ENCODE measurements around the gene FOSL2. TPM values are rescaled to one million over a fixed set of nuclear protein-coding genes. Genes with fewer than 3 reads are reported as not detected.
A peak's percentile ranks its signal among the peaks of the same experiment; 100 is the strongest.

Gene FOSL2
- total RNA-seq, 2 experiments from 2014 or later = 39.6 to 47.0 TPM

DNA sequence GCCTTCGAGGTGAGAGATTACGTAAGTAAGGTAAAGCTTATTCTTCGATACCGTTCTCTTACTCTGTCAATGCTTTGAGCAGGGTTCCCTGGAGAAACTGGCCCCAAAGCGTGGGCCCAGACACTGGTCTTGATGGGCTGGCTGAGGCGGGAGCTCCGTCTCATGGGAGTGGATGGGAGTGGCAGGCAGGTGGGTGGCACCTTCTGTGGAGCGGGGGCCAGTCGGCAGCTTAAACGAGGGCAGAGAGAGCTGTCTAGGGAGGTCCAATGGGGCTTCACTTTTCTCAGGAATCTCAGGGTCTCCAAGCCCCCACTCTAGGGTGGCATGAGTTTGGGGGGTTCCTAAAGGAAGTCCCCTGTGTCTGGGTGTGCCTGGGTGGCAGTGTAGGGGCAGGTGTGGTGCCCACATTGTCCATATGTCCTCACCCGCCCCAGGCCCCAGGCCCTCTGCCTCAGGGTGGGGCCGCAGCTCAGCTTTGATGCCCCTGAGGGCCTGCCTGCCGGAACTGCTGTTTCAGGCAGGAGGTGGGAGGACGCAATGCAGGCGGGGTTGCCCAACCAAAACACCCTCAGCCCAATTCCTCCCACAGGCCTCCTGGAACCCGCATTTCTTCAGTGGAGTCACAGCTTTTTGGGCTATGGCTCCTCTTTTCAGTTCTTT is 32.5 kb upstream of the FOSL2 start:
- no peak overlapping the region for H3K4me3 Mint-ChIP-seq
- H3K4me1 Mint-ChIP-seq = peaks cover 63% of the 10 kb centered on the region
- CTCF ChIA-PET = interaction anchor here (0.9 to 1.3 kb wide), 3 partner anchors 10 to 107 kb away, joined by 3 read pairs; no protein-coding TSS in a partner anchor
- peak overlapping the region; percentile 98 for H3K27ac Mint-ChIP-seq
- H3K9me3 Mint-ChIP-seq = no peaks in the 10 kb centered on the region
- no peaks in the 10 kb centered on the region for H3K36me3 Mint-ChIP-seq (ENCODE audit: low read depth)
- no peak for DNase-seq
- POLR2A ChIA-PET = no interaction called here
- no peaks in the 10 kb centered on the region for H3K27me3 Mint-ChIP-seq

- Mint-ChIP-seq H3K4me3 (no peak overlapping the region), H3K9me3 (no peaks in the 10 kb centered on the region), H3K4me1 (peaks cover 69% of the 10 kb centered on the region), H3K36me3 (ENCODE audit: low read depth) (no peaks in the 10 kb centered on the region), H3K27me3 (no peaks in the 10 kb centered on the region), H3K27ac (peak overlapping the region; percentile 98)
- DNase-seq = no peak
- ChIA-PET CTCF (interaction anchor here (0.8 to 1.3 kb wide), 4 partner anchors 10 to 107 kb away, joined by 3 read pairs; no protein-coding TSS in a partner anchor), POLR2A (no interaction called here)
These were observed 31.9 kb upstream of the FOSL2 start for GRCh38 chr2:28360718-28361293.

DNA sequence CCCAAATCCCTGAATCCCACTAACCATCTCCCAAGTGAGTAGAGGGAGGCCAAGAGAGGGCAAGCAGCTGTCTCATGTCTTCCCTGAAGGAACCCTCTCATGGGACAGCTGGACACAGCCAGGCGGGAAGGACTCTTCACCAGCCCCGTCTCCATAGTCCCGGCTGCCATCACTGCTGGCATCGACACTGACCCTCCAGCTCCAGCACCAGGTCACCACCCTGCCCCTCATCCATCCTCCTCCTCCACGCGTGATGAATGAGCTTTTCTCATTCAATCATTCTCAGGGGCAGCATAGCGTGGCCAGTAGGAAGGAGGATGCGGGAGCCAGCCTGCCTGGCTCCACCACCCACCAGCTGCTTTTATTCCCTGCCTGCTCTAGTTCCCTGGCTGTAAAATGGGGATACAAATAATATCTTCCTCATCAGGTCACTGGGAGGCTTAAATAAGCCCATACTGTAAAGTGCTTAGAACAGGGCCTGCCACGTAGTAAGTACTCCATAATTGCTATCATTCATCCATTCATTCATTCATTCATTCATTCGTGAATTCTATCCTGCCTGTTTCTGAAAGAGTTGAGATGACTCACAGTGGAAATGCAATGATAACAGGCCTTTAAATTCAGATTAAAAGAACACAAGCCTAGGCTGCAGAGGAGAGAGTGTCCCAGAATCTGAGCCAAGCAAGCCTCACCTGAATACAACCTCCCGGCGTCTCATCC is 30.5 kb upstream of the FOSL2 start:
- Mint-ChIP-seq H3K27ac (peak overlapping the region; percentile 14), H3K36me3 (ENCODE audit: low read depth) (no peaks in the 10 kb centered on the region), H3K9me3 (no peaks in the 10 kb centered on the region), H3K4me3 (no peak overlapping the region), H3K4me1 (peaks cover 82% of the 10 kb centered on the region), H3K27me3 (no peaks in the 10 kb centered on the region)
- ChIA-PET CTCF (interaction anchor here (0.6 to 2.2 kb wide), 5 partner anchors 12 to 103 kb away, joined by 3 to 6 read pairs (median 3); no protein-coding TSS in a partner anchor), POLR2A (no interaction called here)
- no peak for DNase-seq

DNA sequence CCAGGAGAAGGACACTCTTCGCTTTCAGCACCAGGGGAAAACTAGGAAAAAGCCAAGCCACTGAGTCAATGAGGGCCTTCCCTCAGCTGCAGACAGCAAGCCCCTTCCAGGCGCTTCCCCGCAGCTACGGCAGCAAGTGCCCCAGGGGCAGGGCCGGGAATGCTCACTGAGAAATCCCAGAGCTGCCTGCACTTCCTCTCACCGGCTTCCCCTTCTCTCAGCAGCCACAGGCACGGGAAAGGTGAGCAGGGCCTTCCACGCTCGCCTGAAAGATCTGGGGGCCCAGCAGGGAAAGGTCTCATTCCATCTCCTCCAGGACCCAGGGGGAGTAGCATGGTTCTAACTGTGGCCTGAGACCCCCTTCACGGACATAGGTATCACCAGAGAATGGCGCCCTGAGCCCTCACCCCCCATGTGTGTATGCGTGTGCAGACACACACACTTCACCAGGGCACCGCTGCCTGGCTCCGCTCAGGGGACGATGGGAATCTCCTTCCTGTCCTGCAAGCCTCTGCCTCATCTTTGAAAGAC is 29.6 kb upstream of the FOSL2 start:
- no peaks in the 10 kb centered on the region for H3K9me3 Mint-ChIP-seq
- H3K27ac Mint-ChIP-seq = no peak overlapping the region
- POLR2A ChIA-PET = no interaction called here

GRCh38 chr2:28363686-28364280 is 28.9 kb upstream of the FOSL2 start:
- Mint-ChIP-seq H3K36me3 (ENCODE audit: low read depth) (no peaks in the 10 kb centered on the region), H3K4me3 (no peak overlapping the region), H3K27me3 (no peaks in the 10 kb centered on the region), H3K27ac (peak overlapping the region; percentile 34), H3K4me1 (peaks cover 83% of the 10 kb centered on the region), H3K9me3 (no peaks in the 10 kb centered on the region)
- POLR2A ChIA-PET = no interaction called here
- CTCF ChIA-PET = interaction anchor here (0.7 to 2.0 kb wide), 3 partner anchors 15 to 450 kb away, joined by 3 to 6 read pairs (median 3); no protein-coding TSS in a partner anchor
- no peak for DNase-seq

More for the DNA sequence above, 29.6 kb upstream of the FOSL2 start:
- no peak for DNase-seq
- H3K4me1 Mint-ChIP-seq = peaks cover 87% of the 10 kb centered on the region
- CTCF ChIA-PET = interaction anchor here (0.7 to 2.2 kb wide), 4 partner anchors 13 to 449 kb away, joined by 3 to 6 read pairs (median 3); no protein-coding TSS in a partner anchor
- H3K36me3 Mint-ChIP-seq (ENCODE audit: low read depth) = no peaks in the 10 kb centered on the region
- no peak overlapping the region for H3K4me3 Mint-ChIP-seq
- no peaks in the 10 kb centered on the region for H3K27me3 Mint-ChIP-seq

DNA sequence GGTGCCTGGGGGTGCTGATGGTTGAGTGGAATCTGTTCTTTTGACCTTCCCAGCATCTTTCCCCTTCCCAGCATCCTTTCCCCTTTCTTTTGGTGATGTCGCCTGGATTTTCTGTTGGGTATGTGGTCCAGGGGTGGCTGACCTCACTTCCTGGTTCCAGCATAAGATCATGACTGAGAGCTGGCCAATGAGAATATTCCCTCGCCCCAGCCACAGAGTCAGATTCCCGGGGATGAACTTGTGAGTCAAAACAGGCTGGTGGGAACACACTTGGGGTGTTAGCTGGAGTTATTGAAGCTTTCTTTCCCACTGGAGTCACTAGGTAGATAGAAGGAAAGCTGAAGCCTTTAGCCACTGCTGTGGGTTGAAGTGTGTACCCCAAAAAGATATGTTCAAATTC is 28.0 kb upstream of the FOSL2 start:
- H3K36me3 Mint-ChIP-seq (ENCODE audit: low read depth) = no peaks in the 10 kb centered on the region
- H3K27me3 Mint-ChIP-seq = no peaks in the 10 kb centered on the region
- no peaks in the 10 kb centered on the region for H3K9me3 Mint-ChIP-seq
- DNase-seq = no peak
- peak overlapping the region; percentile 72 for H3K27ac Mint-ChIP-seq
- H3K4me3 Mint-ChIP-seq = no peak overlapping the region
- H3K4me1 Mint-ChIP-seq = peaks cover 78% of the 10 kb centered on the region
- ChIA-PET POLR2A (no interaction called here), CTCF (interaction anchor here (0.5 to 2.0 kb wide), 4 partner anchors 11 to 85 kb away, joined by 3 to 6 read pairs (median 6); no protein-coding TSS in a partner anchor)

DNA sequence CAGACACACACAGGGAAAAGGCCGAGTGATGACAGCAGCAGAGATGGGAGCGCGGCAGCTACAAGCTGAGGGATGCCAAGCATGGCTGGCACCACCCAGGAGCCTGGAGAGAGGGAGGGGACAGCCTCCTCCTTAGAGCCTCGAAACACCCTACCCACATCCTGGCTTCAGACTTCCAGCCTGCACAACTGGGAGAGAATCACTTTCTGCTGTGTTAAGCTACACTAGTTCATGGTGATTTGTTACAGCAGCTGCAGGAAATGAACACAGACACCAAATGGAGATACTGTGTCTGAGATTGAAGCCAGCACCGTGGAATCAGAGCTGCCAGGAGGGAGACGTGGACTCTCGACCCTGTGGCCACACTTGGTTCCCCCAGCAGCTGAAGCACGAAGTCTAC is 27.5 kb upstream of the FOSL2 start:
- CTCF ChIA-PET = interaction anchor here (0.5 to 2.0 kb wide), 5 partner anchors 11 to 86 kb away, joined by 3 to 6 read pairs (median 5); no protein-coding TSS in a partner anchor
- Mint-ChIP-seq H3K27me3 (no peaks in the 10 kb centered on the region), H3K27ac (peak overlapping the region; percentile 72), H3K4me3 (no peak overlapping the region), H3K9me3 (no peaks in the 10 kb centered on the region), H3K4me1 (peaks cover 73% of the 10 kb centered on the region), H3K36me3 (ENCODE audit: low read depth) (no peaks in the 10 kb centered on the region)
- peak; percentile 22 for DNase-seq
- POLR2A ChIA-PET = no interaction called here

DNA sequence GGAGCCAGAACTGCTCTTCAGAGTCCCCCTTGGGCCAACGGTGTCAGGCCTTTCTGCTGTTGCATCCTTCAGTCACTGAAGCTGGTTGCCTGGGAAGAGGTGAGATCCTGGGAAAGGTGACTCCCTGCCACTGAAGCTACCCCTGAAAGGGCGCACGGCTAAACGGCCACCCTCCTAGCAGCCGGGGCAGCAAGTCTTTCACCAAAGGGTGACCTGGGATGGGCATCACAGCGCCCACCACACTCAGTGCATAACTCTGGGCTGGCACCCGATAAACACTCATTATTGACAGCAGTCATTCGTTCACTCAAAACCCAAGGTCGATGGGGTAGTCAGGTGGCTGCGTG is 26.5 kb upstream of the FOSL2 start:
- peak overlapping the region; percentile 48 for H3K4me3 Mint-ChIP-seq
- no peak for DNase-seq
- H3K27me3 Mint-ChIP-seq = peaks cover 3% of the 10 kb centered on the region
- POLR2A ChIA-PET = no interaction called here
- peaks cover 66% of the 10 kb centered on the region for H3K4me1 Mint-ChIP-seq
- peak overlapping the region; percentile 84 for H3K27ac Mint-ChIP-seq
- H3K36me3 Mint-ChIP-seq (ENCODE audit: low read depth) = no peaks in the 10 kb centered on the region
- no peaks in the 10 kb centered on the region for H3K9me3 Mint-ChIP-seq
- CTCF ChIA-PET = interaction anchor here (0.8 to 1.1 kb wide), 3 partner anchors 10 to 44 kb away, joined by 3 to 5 read pairs (median 3); no protein-coding TSS in a partner anchor

GRCh38 chr2:28366496-28367282 is 26.0 kb upstream of the FOSL2 start:
- peaks cover 3% of the 10 kb centered on the region for H3K27me3 Mint-ChIP-seq
- no peaks in the 10 kb centered on the region for H3K36me3 Mint-ChIP-seq (ENCODE audit: low read depth)

DNA sequence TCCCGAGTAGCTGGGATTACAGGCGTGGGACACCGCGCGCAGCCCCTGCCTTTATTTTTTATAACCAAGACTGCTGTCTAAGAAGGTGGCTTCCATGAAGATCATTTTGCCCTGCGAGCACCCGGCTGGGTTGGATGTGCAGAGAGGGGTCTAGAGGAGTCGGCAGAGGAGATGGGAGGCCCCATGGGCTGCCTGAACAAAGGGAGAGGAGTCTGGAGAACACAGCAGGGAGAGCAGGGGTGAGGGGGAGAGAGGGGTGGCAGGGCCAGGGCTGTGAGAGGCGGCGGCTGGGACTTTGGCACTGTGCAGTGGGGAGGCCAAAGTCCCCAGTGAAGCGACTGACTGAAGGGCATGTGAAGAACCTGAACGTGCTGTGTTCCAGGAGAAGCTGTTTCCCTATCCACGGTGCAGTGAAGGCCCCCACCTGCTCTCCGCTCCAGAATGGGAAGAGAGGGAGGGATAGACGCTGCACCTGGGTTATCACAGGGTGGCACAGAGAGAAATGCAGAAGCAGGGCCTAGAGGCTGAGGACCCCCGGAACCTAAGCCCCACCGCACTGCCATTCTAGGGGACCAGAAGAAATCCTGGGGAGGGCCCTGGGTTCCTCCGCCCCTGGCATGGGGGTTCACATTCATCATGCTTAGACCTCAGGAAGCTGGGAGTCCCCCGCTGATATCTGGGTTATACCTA is 24.8 kb upstream of the FOSL2 start:
- H3K27me3 Mint-ChIP-seq = peaks cover 10% of the 10 kb centered on the region
- ChIA-PET POLR2A (no interaction called here), CTCF (interaction anchor here (2.1 kb wide), 1 partner anchor 11 kb away, joined by 11 read pairs; no protein-coding TSS in a partner anchor)
- H3K4me3 Mint-ChIP-seq = no peak overlapping the region
- DNase-seq = no peak
- no peaks in the 10 kb centered on the region for H3K36me3 Mint-ChIP-seq (ENCODE audit: low read depth)
- peak overlapping the region; percentile 84 for H3K27ac Mint-ChIP-seq
- H3K9me3 Mint-ChIP-seq = no peaks in the 10 kb centered on the region
- H3K4me1 Mint-ChIP-seq = peaks cover 57% of the 10 kb centered on the region

More at GRCh38 chr2:28366496-28367282, 26.0 kb upstream of the FOSL2 start:
- Mint-ChIP-seq H3K27ac (peak overlapping the region; percentile 84), H3K9me3 (no peaks in the 10 kb centered on the region), H3K4me1 (peaks cover 62% of the 10 kb centered on the region), H3K4me3 (peak overlapping the region; percentile 48)
- CTCF ChIA-PET = interaction anchor here (0.7 to 0.9 kb wide), 4 partner anchors 9 to 43 kb away, joined by 3 read pairs; no protein-coding TSS in a partner anchor
- POLR2A ChIA-PET = no interaction called here
- DNase-seq = peak; percentile 82

DNA sequence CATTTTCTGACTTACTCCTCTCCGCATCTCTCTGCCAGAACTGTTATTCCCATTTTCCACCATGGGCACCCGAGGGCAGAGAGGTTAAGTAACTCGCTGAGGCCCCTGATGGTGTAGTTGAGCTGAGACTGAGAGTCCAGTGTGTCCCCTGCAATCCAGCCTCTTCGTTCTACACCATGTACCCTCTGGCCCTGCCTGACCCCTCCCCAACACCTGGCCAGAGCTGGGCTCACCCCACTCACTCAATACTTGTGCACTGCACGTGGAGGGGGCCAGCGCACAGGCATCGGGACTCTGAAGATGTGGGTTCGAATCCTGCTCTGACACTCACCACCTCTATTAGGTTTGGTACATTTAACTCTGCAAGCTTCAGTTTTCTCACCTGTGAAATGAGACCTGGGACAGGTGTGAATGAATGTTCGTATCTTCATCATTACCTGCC is 24.3 kb upstream of the FOSL2 start:
- DNase-seq = no peak
- POLR2A ChIA-PET = no interaction called here
- peaks cover 53% of the 10 kb centered on the region for H3K4me1 Mint-ChIP-seq
- H3K4me3 Mint-ChIP-seq = no peak overlapping the region
- H3K27me3 Mint-ChIP-seq = peaks cover 15% of the 10 kb centered on the region
- CTCF ChIA-PET = interaction anchor here (1.5 to 2.1 kb wide), 2 partner anchors 10 to 18 kb away, joined by 3 to 11 read pairs; no protein-coding TSS in a partner anchor
- H3K27ac Mint-ChIP-seq = no peak overlapping the region
- H3K36me3 Mint-ChIP-seq (ENCODE audit: low read depth) = no peaks in the 10 kb centered on the region
- no peaks in the 10 kb centered on the region for H3K9me3 Mint-ChIP-seq

Data from activated CD4-positive, alpha-beta T cell treated with anti-CD3 and anti-CD28 coated beads, Interleukin-2, amount 10 ng/mL, durations not matched to agents 7 days and 5 days (primary cell).